ENCODE data around the gene ORAI3. TPM values are rescaled to one million over a fixed set of nuclear protein-coding genes. Genes with fewer than 3 reads are reported as not detected.
A peak's percentile ranks its signal among the peaks of the same experiment; 100 is the strongest.

The ORAI3 gene
- total RNA-seq, 1 donor: 63.3 TPM

DNA sequence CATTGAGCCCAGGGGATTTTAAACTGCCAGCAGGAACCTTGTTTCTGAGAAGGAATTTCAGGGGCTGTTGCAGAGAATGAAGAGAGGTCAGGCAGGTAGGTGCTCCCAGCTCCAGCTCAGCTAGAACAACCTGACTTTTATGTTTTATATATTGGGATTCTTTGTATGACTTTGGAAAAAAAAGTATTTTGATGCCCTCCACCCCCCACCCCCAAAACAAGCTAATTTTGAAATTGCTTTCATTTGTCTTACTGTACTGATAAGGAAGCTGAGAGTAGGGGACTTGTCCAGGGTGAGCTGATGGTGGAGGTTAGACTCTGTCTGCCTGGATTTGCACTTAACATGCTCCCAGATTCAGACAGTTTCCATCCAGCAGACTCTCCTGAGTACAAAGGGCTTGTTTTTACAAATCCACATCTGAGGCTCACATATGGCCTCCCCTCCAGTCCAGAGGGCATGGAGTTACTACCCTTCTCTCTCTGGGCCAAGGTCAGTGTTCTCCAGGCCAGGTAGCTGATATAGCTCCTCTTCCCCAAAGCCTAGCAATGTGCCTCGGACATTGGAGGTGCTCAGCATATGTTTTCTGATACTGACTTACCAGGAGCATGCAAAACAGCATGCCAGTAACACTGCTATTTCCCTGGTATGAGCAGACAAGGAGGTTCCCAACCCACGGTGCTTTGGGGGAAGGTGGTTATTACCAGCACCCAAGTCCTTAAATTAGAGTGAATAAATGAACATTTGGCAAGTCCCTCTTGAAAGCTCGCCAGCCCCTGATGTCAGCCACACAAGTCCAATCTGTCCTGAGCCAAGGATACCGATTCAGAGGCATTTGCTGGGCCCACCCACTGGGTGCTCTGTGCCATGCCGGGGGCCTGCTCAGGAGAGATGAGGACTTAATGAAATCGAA, 50.2 kb downstream of the ORAI3 start:
- Histone ChIP-seq H3K36me3 (ENCODE audit: insufficient read depth, low read length) (no peaks in the 10 kb centered on the region), H3K27ac (ENCODE audit: low read depth, low read length) (peak overlapping the region; percentile 89), H3K27me3 (ENCODE audit: insufficient read depth, low read length) (no peaks in the 10 kb centered on the region), H3K9me3 (ENCODE audit: low read depth, low read length) (no peaks in the 10 kb centered on the region), H2AFZ (ENCODE audit: low read length) (peak overlapping the region; percentile 80), H3K79me2 (ENCODE audit: insufficient read depth, low read length) (no peaks in the 10 kb centered on the region), H3K4me3 (ENCODE audit: insufficient read depth, low read length) (no peak overlapping the region), H4K20me1 (ENCODE audit: insufficient read depth, low read length) (no peaks in the 10 kb centered on the region), H3K4me2 (ENCODE audit: insufficient read depth, low read length) (peak overlapping the region; percentile 97), H3K4me1 (ENCODE audit: insufficient read depth, low read length) (peaks cover 26% of the 10 kb centered on the region)
- peak; percentile 91 for DNase-seq (ENCODE audit: insufficient read length, low spot score, missing footprints)
- no peak for TF ChIP-seq CTCF (IDR thresholded peaks at IDR 0.05; ENCODE audit: extremely low read depth, low read depth, low read length)

- Histone ChIP-seq H3K9me3 (ENCODE audit: low read depth, low read length) (no peaks in the 10 kb centered on the region), H3K4me3 (ENCODE audit: insufficient read depth, low read length) (no peak overlapping the region), H3K36me3 (ENCODE audit: insufficient read depth, low read length) (no peaks in the 10 kb centered on the region), H3K4me1 (ENCODE audit: insufficient read depth, low read length) (peaks cover 29% of the 10 kb centered on the region), H4K20me1 (ENCODE audit: insufficient read depth, low read length) (no peaks in the 10 kb centered on the region), H2AFZ (ENCODE audit: low read length) (no peak overlapping the region), H3K79me2 (ENCODE audit: insufficient read depth, low read length) (no peaks in the 10 kb centered on the region), H3K4me2 (ENCODE audit: insufficient read depth, low read length) (no peak overlapping the region), H3K27me3 (ENCODE audit: insufficient read depth, low read length) (no peaks in the 10 kb centered on the region), H3K27ac (ENCODE audit: low read depth, low read length) (no peak overlapping the region)
- DNase-seq (ENCODE audit: insufficient read length, low spot score, missing footprints): peak; percentile 75
- TF ChIP-seq CTCF (IDR thresholded peaks at IDR 0.05; ENCODE audit: extremely low read depth, low read depth, low read length): no peak
These were observed 52.0 kb downstream of the ORAI3 start for GRCh38 chr16:31000671-31001382.

DNA sequence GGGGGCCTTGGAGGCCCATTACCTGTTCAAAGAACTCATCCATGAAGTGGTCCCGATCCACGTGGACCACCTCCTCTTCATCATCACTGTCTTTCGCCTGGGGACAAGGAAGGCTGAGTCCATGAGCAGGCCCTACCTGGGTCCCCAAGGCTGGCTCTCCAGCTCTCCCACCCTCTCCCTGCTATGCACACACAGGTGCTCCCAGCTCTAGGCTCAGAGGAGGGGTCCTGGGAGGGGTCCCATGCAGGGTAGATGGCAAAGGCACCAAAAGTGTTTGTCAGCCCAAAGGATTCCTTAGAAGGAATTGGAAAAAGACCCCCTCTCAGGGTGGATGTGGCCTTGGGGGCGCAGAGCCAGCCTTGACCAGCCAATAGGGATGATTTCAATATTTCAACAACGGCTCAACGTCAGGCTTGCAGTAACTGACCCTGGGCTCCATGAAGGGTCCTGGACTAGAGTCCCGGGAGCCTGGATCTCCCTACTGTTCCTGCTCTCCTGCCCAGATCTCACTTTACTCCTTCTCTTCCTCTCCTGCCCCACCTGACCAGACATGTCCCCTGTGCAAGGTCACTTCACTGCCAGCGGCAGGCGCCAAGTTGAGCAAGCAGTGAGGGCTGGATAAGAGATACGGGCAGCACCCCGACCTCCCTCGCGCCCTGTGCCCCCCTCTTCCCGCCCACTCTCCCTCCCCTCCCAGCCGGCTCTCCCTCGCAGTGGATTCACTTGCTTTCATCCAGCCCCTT, 52.8 kb downstream of the ORAI3 start:
- no peaks in the 10 kb centered on the region for H3K27me3 ChIP-seq (ENCODE audit: insufficient read depth, low read length)
- no peaks in the 10 kb centered on the region for H3K9me3 ChIP-seq (ENCODE audit: low read depth, low read length)
- no peak overlapping the region for H3K4me3 ChIP-seq (ENCODE audit: insufficient read depth, low read length)
- peak; percentile 79 for DNase-seq (ENCODE audit: insufficient read length, low spot score, missing footprints)
- no peaks in the 10 kb centered on the region for H3K79me2 ChIP-seq (ENCODE audit: insufficient read depth, low read length)
- H3K36me3 ChIP-seq (ENCODE audit: insufficient read depth, low read length): no peaks in the 10 kb centered on the region
- TF ChIP-seq CTCF (IDR thresholded peaks at IDR 0.05; ENCODE audit: extremely low read depth, low read depth, low read length): no peak
- no peak overlapping the region for H3K4me2 ChIP-seq (ENCODE audit: insufficient read depth, low read length)
- no peak overlapping the region for H2AFZ ChIP-seq (ENCODE audit: low read length)
- no peak overlapping the region for H3K27ac ChIP-seq (ENCODE audit: low read depth, low read length)
- H3K4me1 ChIP-seq (ENCODE audit: insufficient read depth, low read length): peaks cover 35% of the 10 kb centered on the region
- no peaks in the 10 kb centered on the region for H4K20me1 ChIP-seq (ENCODE audit: insufficient read depth, low read length)

Data from osteoblast (primary cell).